K562 (cell line): ENCODE results near the gene TPSG1. TPM values are rescaled to one million over a fixed set of nuclear protein-coding genes. Genes with fewer than 3 reads are reported as not detected.

Source experiments
- ATAC-seq: fragments of 200-7000 bp; cut with Tn5 transposase; 3 replicates; pipeline ENCODE4 v1.9.1; 2020; ENCODE audit warnings: moderate library complexity
- BruUV-seq: library from RNA; stranded (reverse); fragments of 400-500 nt; replicated peaks from 2 replicates; lab custom pipeline; 2021; lab: Mats Ljungman, UMichigan
- CTCF ChIA-PET: fragments of 300-600 bp; formaldehyde crosslinking; extraction: SDS; loops from one replicate; lab custom pipeline; 2021; ENCODE audit warnings: low intra/inter-chr PET ratio; lab: Yijun Ruan, JAX
- POLR2A ChIA-PET: fragments of 300-600, 350-650 bp; sonication (Branson Sonifier 250); formaldehyde crosslinking; extraction: SDS; loops from one replicate; lab custom pipeline; 2021; ENCODE audit warnings: antibody characterized with exemption, inconsistent platforms; lab: Yijun Ruan, JAX
- DNase-seq, 4 experiments: peaks; one replicate each; pipeline versions ENCODE4 v3.0.0 to v3.0.0-alpha.2; 2011 to 2018; ENCODE audit warnings: low spot score in 3 of 4, mixed read lengths in 3 of 4; ENCODE audit errors: extremely low read depth in 1 of 4
- FAIRE-seq: peaks from 2 replicates; lab custom pipeline; 2011; peaks lifted over from hg19 to GRCh38; lab: Jason Lieb, UNC
- H2AFZ ChIP-seq: 2 replicates; pipeline ENCODE4 v1.6.0; 2011; ENCODE audit warnings: low read depth, low read length, control low read depth, inconsistent platforms
- H3K27ac ChIP-seq: fragments of 200-600 bp; 3 replicates; pipeline ENCODE4 v1.8.0; 2011; ENCODE audit warnings: low read depth, mild to moderate bottlenecking, control low read depth, inconsistent platforms, low read length, moderate library complexity, mixed read lengths; ENCODE audit errors: extremely low read depth
- H3K27me3 ChIP-seq, 2 experiments: fragments of 300-600 bp in 1 of 2; 2 replicates in 1 of 2; 3 replicates in 1 of 2; pipeline versions ENCODE4 v1.6.0 to v1.8.0; 2011; ENCODE audit warnings: inconsistent platforms in 2 of 2, low read length in 2 of 2, mild to moderate bottlenecking in 1 of 2, mixed read lengths in 1 of 2, moderate library complexity in 1 of 2; ENCODE audit not compliant: control insufficient read depth in 2 of 2, insufficient read depth in 2 of 2
- H3K36me3 ChIP-seq: fragments of 300-600 bp; 3 replicates; pipeline ENCODE4 v1.8.0; 2011; ENCODE audit warnings: mild to moderate bottlenecking, low read length, inconsistent platforms; ENCODE audit not compliant: control insufficient read depth, insufficient read depth
- H3K4me1 ChIP-seq, 2 experiments: fragments of 200-600 bp in 1 of 2; replicated peaks in 1 of 2; 2 replicates in 1 of 2; 3 replicates in 1 of 2; pipeline versions ENCODE4 v1.5.1 to v1.8.0; 2011; ENCODE audit warnings: inconsistent platforms in 2 of 2, low read length in 2 of 2, mild to moderate bottlenecking in 1 of 2, mixed read lengths in 1 of 2, moderate library complexity in 1 of 2; ENCODE audit not compliant: control insufficient read depth in 2 of 2, insufficient read depth in 2 of 2
- H3K4me2 ChIP-seq: 2 replicates; pipeline ENCODE4 v1.6.1; 2011; ENCODE audit warnings: low read length, control low read depth, inconsistent platforms, mixed read lengths; ENCODE audit not compliant: insufficient read depth
- H3K4me3 ChIP-seq: fragments of 200-600 bp; sonication (generic), shearing (Covaris generic); 2 replicates; pipeline ENCODE4 v1.5.1; 2016; ENCODE audit warnings: control low read depth, inconsistent platforms
- H3K79me2 ChIP-seq: fragments of 200-600 bp; 3 replicates; pipeline ENCODE4 v1.8.0; 2011; ENCODE audit warnings: low read length, inconsistent platforms; ENCODE audit not compliant: control insufficient read depth, insufficient read depth
- H3K9ac ChIP-seq, 2 experiments: 2 replicates each; pipeline versions ENCODE4 v1.6.0 to v1.6.1; 2011; ENCODE audit warnings: low read depth in 2 of 2, low read length in 2 of 2, control low read depth in 1 of 2, inconsistent platforms in 1 of 2, mild to moderate bottlenecking in 1 of 2, mixed read lengths in 1 of 2; ENCODE audit not compliant: insufficient read depth in 1 of 2
- H3K9me1 ChIP-seq: one replicate; pipeline ENCODE4 v1.6.0; 2011; ENCODE audit warnings: inconsistent platforms, mild to moderate bottlenecking, low read length, moderate library complexity; ENCODE audit not compliant: control insufficient read depth, insufficient read depth
- H3K9me3 ChIP-seq: replicated peaks from 2 replicates; pipeline ENCODE4 v1.5.1; 2011; ENCODE audit warnings: low read depth, low read length, inconsistent platforms; ENCODE audit not compliant: control insufficient read depth, insufficient read depth
- H4K20me1 ChIP-seq: replicated peaks from 2 replicates; pipeline ENCODE4 v1.6.1; 2011; ENCODE audit warnings: low read length, inconsistent platforms, mixed read lengths; ENCODE audit not compliant: control insufficient read depth, insufficient read depth
- AFF4 ChIP-seq: sonication (generic); formaldehyde crosslinking; IDR thresholded peaks from 2 replicates; pipeline ENCODE4 v1.8.0; 2023; ENCODE audit warnings: mild to moderate bottlenecking, missing genetic modification reagents
- E2F4 ChIP-seq: sonication (generic); formaldehyde crosslinking; IDR thresholded peaks from 2 replicates; pipeline ENCODE4 v1.8.0; 2022; ENCODE audit warnings: mild to moderate bottlenecking, low read depth, missing genetic modification reagents
- POLR2G ChIP-seq: fragments of 200-400 bp; formaldehyde crosslinking; IDR thresholded peaks from 2 replicates; pipeline ENCODE4 v1.6.1; 2017; ENCODE audit warnings: low read depth, mild to moderate bottlenecking, antibody characterized with exemption, low read length, moderate library complexity
- TCF7L2 ChIP-seq: fragments of 150-350 bp; IDR thresholded peaks from 2 replicates; pipeline ENCODE4 v1.6.1; 2016; ENCODE audit warnings: low read depth, mild to moderate bottlenecking, low read length, moderate library complexity
- ZBTB2 ChIP-seq: fragments of 450-650 bp; IDR thresholded peaks from 2 replicates; pipeline ENCODE4 v1.6.1; 2016; ENCODE audit warnings: antibody characterized with exemption
- ZNF143 ChIP-seq: sonication (generic); formaldehyde crosslinking; IDR thresholded peaks from 2 replicates; pipeline ENCODE4 v1.9.0; 2022; ENCODE audit warnings: mild to moderate bottlenecking, missing genetic modification reagents
- ZNF212 ChIP-seq: fragments of 450-650 bp; formaldehyde crosslinking; IDR thresholded peaks from 2 replicates; pipeline ENCODE4 v1.4.0; 2020; ENCODE audit warnings: mild to moderate bottlenecking
- ZNF561 ChIP-seq: fragments of 450-650 bp; formaldehyde crosslinking; conservative IDR thresholded peaks from 2 replicates; pipeline ENCODE4 v1.4.0; 2020; ENCODE audit warnings: mild to moderate bottlenecking, moderate library complexity
- WGBS: fragments of 100-300 bp; shearing (Covaris generic); methylation state at CpG from one replicate; pipeline ENCODE4 v1.1.6; 2016; ENCODE audit warnings: low coverage, mixed read lengths; ENCODE audit not compliant: insufficient coverage; ENCODE audit errors: missing lambda C conversion rate; 5-methylcytosine and 5-hydroxymethylcytosine counted together
- in situ Hi-C: fragments of 300-500 bp; cut with MboI; formaldehyde crosslinking; loops from 4 replicates; pipeline ENCODE4 v1.15.0; 2018; ENCODE audit warnings: inconsistent platforms, mixed read lengths
- intact Hi-C: fragments of 100-400 bp; cut with micrococcal nuclease; formaldehyde crosslinking; loops from 2 replicates; pipeline ENCODE4 v1.14.2; 2022
- polyA plus RNA-seq, 8 experiments: library from polyadenylated mRNA; depleted of rRNA in 4 of 8; stranded (reverse) in 5 of 8; unstranded in 3 of 8; fragments of >200 nt; fragmentation: Nextera tagmentation in 2 of 8; fragmentation: Illumina TruSeq in 1 of 8; extraction: Ambion mirVana in 2 of 8; extraction: Trizol in 1 of 8; gene quantifications; 2 replicates each; pipeline versions ENCODE4 v1.2.1 to v1.2.3, GENCODE V29; 2011 to 2014; ENCODE audit warnings: inconsistent platforms in 1 of 8, missing spikeins in 1 of 8
- total RNA-seq, 7 experiments: library from RNA; depleted of rRNA in 6 of 7; stranded (reverse); fragments of >200 nt in 6 of 7; fragmentation: Illumina TruSeq in 2 of 7; extraction: Trizol in 2 of 7; gene quantifications; 2 replicates each; pipeline versions ENCODE4 v1.2.1 to v1.2.3, GENCODE V29; 2011 to 2021; ENCODE audit warnings: low replicate concordance in 1 of 7
- TF ChIP-seq, protein P1 (sequence below): fragments of 200-400 bp; formaldehyde crosslinking; IDR thresholded peaks from 2 replicates; pipeline ENCODE4 v1.6.1; 2017; ENCODE audit warnings: mild to moderate bottlenecking, low read depth, low read length, moderate library complexity
- TF ChIP-seq, protein P2 (sequence below): fragments of 450-650 bp; formaldehyde crosslinking; IDR thresholded peaks from 2 replicates; pipeline ENCODE4 v1.4.0; 2020; ENCODE audit warnings: mild to moderate bottlenecking

Gene TPSG1
- total and polyA plus RNA-seq, 9 of the 15 experiments (the other 6 are each of a cell fraction or from before 2014, with no cell fraction given): not detected

DNA sequence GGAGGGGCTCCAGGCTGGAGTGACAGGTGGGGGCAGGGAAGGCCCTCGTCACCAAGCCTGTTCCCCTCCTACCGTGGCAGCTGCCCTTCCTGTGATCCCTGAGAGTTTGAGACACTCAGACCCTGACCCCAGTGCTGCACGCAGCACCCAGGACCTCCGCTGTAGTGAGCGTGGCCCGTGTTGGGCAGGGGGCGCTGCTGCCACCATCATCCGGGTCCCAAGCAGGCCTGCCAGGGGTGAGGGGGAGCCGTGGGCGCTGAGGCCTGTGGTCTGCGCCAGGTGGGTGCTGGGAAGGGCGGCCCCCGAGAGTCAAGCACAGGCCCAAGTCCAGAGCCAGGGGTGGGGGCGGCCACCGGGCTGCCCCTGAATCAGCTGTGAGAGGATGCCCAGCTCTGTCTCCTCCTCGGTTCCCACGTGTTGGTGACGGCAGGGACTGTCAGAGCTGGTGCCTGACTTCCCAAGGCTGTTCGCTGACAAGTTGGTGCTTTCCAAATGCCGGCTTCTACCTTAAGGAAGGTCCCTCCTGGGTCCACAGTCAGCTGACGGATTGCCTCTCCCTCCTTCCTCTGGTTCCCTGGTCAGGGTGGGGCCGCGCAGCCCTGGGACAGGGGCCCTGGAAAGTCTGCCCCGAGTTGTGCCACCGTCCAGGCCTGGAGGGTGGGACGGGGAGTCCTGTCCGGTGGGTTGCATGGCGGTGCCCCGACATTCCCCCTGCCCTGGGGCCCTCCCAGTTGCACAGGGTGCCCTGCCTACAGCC, 31.1 kb downstream of the TPSG1 start:
- BruUV-seq: no TSS peak
- CTCF ChIA-PET: interaction anchor here (1.8 to 3.5 kb wide), 2 partner anchors 87 to 381 kb away, joined by 6 to 38 read pairs; no protein-coding TSS in a partner anchor
- H3K9me1 ChIP-seq: no peaks in the 10 kb centered on the region
- peaks cover 8% of the 10 kb centered on the region for H4K20me1 ChIP-seq
- DNase-seq: no peak
- ATAC-seq: no peak
- no peak for TF ChIP-seq AFF4 (CRISPR knock-in tag)
- no peak for TF ChIP-seq ZNF143 (CRISPR knock-in tag)
- TF ChIP-seq TCF7L2: no peak
- TF ChIP-seq, protein P1, sequence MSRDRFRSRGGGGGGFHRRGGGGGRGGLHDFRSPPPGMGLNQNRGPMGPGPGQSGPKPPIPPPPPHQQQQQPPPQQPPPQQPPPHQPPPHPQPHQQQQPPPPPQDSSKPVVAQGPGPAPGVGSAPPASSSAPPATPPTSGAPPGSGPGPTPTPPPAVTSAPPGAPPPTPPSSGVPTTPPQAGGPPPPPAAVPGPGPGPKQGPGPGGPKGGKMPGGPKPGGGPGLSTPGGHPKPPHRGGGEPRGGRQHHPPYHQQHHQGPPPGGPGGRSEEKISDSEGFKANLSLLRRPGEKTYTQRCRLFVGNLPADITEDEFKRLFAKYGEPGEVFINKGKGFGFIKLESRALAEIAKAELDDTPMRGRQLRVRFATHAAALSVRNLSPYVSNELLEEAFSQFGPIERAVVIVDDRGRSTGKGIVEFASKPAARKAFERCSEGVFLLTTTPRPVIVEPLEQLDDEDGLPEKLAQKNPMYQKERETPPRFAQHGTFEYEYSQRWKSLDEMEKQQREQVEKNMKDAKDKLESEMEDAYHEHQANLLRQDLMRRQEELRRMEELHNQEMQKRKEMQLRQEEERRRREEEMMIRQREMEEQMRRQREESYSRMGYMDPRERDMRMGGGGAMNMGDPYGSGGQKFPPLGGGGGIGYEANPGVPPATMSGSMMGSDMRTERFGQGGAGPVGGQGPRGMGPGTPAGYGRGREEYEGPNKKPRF: no peak
- no peak for TF ChIP-seq ZBTB2
- no peak for TF ChIP-seq ZNF561 (CRISPR knock-in tag)
- TF ChIP-seq, protein P2, sequence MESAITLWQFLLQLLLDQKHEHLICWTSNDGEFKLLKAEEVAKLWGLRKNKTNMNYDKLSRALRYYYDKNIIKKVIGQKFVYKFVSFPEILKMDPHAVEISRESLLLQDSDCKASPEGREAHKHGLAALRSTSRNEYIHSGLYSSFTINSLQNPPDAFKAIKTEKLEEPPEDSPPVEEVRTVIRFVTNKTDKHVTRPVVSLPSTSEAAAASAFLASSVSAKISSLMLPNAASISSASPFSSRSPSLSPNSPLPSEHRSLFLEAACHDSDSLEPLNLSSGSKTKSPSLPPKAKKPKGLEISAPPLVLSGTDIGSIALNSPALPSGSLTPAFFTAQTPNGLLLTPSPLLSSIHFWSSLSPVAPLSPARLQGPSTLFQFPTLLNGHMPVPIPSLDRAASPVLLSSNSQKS (CRISPR knock-in tag): no peak
- no peak for TF ChIP-seq ZNF212
- TF ChIP-seq E2F4 (CRISPR knock-in tag): no peak
- no peak for TF ChIP-seq POLR2G
- intact Hi-C loops: loop anchor here (2.0 kb wide), 1 partner anchor 87 kb away; no protein-coding TSS in a partner anchor
- H3K4me3 ChIP-seq: no peak overlapping the region
- 32% methylated on average over 22 of the region's 29 CpGs for whole genome bisulfite sequencing
- H3K4me2 ChIP-seq: 0 out of 2 replicates have a peak overlapping the region, but pooled peaks have one; percentile 29
- H3K27ac ChIP-seq: no peak overlapping the region
- H3K79me2 ChIP-seq: no peaks in the 10 kb centered on the region
- H3K9me3 ChIP-seq: no peaks in the 10 kb centered on the region
- in situ Hi-C loops: no loop called here
- H3K9ac ChIP-seq: no peak overlapping the region; a peak in 1 of 4 replicates
- H3K36me3 ChIP-seq: no peaks in the 10 kb centered on the region
- H2AFZ ChIP-seq: no peak overlapping the region
- peaks cover 0 to 59% of the 10 kb centered on the region in 2 experiments; a peak in 3 of 5 replicates for H3K4me1 ChIP-seq
- FAIRE-seq: no peak
- peaks cover 0 to 20% of the 10 kb centered on the region in 2 experiments; a peak in 2 of 5 replicates for H3K27me3 ChIP-seq
- POLR2A ChIA-PET: interaction anchor here (0.9 kb wide), 1 partner anchor 13 kb away, joined by 3 read pairs; no protein-coding TSS in a partner anchor
